ENCODE results near the gene GORASP1. TPM values are rescaled to one million over a fixed set of nuclear protein-coding genes. Genes with fewer than 3 reads are reported as not detected.

GORASP1 gene
- total RNA-seq, 5 donors from 2014 or later (not counting 1 experiment from before 2014, with no cell fraction given) = 26.7 to 55.5 (median 41.5) TPM

- ChIA-PET POLR2A (interaction anchor here in 1 of 2 donors (0.7 to 1.2 kb wide), 3 partner anchors 15 to 104 kb away, joined by 3 read pairs; no protein-coding TSS in a partner anchor), CTCF (interaction anchor here (0.9 to 1.8 kb wide), 3 partner anchors 58 to 158 kb away, joined by 3 to 5 read pairs (median 5); partner anchors contain the start of gene XIRP1 (in 1 of the 2))
- peaks cover 0 to 15% (median 5%) of the 10 kb centered on the region in 3 donors for H3K4me1 Mint-ChIP-seq
- peaks cover 0 to 3% of the 10 kb centered on the region in 2 donors for H3K36me3 ChIP-seq (ENCODE audit: control insufficient read depth in 2 of 2, extremely low read depth in 1 of 2, insufficient read depth in 1 of 2, low read length in 1 of 2)
- peak overlapping the region; percentile 15 to 53 for H3K27ac Mint-ChIP-seq
- no peaks in the 10 kb centered on the region for H3K9me3 ChIP-seq
- no peaks in the 10 kb centered on the region for H3K27me3 Mint-ChIP-seq
- no peak for ATAC-seq (replicated peaks in 1 of 4)
- H3K4me1 ChIP-seq (ENCODE audit: control insufficient read depth in 1 of 2, extremely low read depth in 1 of 2, insufficient read depth in 2 of 2, low read length in 2 of 2) = peaks cover 0 to under 1% of the 10 kb centered on the region in 2 experiments
- H3K9me3 Mint-ChIP-seq = no peaks in the 10 kb centered on the region
- no peak overlapping the region for H3K27ac ChIP-seq (ENCODE audit: low read length)
- H3K4me3 Mint-ChIP-seq = no peak overlapping the region
- WGBS (ENCODE audit: insufficient coverage) = 57% methylated on average over 5 of the region's 6 CpGs
- no peak for DNase-seq
- no peak overlapping the region for H3K4me3 ChIP-seq (ENCODE audit: control insufficient read depth in 1 of 2, extremely low read depth in 1 of 2, low read length in 1 of 2)
- H3K27me3 ChIP-seq (replicated peaks in 1 of 2; ENCODE audit: control insufficient read depth in 2 of 2, extremely low read depth in 1 of 2, insufficient read depth in 2 of 2, low read length in 1 of 2) = no peaks in the 10 kb centered on the region
- H3K36me3 Mint-ChIP-seq = peaks cover 13% of the 10 kb centered on the region
These were observed 26.4 kb upstream of the GORASP1 start for GRCh38 chr3:39133822-39134221.

- no peak overlapping the region for H3K4me3 Mint-ChIP-seq
- Histone ChIP-seq H3K36me3 (ENCODE audit: control insufficient read depth in 2 of 2, extremely low read depth in 1 of 2, insufficient read depth in 1 of 2, low read length in 1 of 2) (no peaks in the 10 kb centered on the region), H3K9me3 (no peaks in the 10 kb centered on the region), H3K27ac (ENCODE audit: low read length) (no peak overlapping the region), H3K4me1 (ENCODE audit: control insufficient read depth in 1 of 2, extremely low read depth in 1 of 2, insufficient read depth in 2 of 2, low read length in 2 of 2) (peaks cover 3 to 8% of the 10 kb centered on the region in 2 experiments), H3K27me3 (replicated peaks in 1 of 2; ENCODE audit: control insufficient read depth in 2 of 2, extremely low read depth in 1 of 2, insufficient read depth in 2 of 2, low read length in 1 of 2) (no peaks in the 10 kb centered on the region), H3K4me3 (ENCODE audit: control insufficient read depth in 1 of 2, extremely low read depth in 1 of 2, low read length in 1 of 2) (no peak overlapping the region)
- H3K9me3 Mint-ChIP-seq = no peaks in the 10 kb centered on the region
- H3K27ac Mint-ChIP-seq = no peak overlapping the region
- H3K27me3 Mint-ChIP-seq = no peaks in the 10 kb centered on the region
- DNase-seq (no peak), ATAC-seq (replicated peaks in 1 of 4) (no peak)
- H3K4me1 Mint-ChIP-seq = peaks cover 6 to 19% (median 9%) of the 10 kb centered on the region in 3 donors
- ChIA-PET POLR2A (interaction anchor here in 1 of 2 donors (1.1 to 1.2 kb wide), 2 partner anchors 16 to 18 kb away, joined by 3 read pairs; no protein-coding TSS in a partner anchor), CTCF (interaction anchor here (1.0 to 1.8 kb wide), 3 partner anchors 155 to 158 kb away, joined by 3 to 5 read pairs (median 4); no protein-coding TSS in a partner anchor)
- H3K36me3 Mint-ChIP-seq = peaks cover 11% of the 10 kb centered on the region
- WGBS (ENCODE audit: insufficient coverage) = 100% methylated on average over 1 of the region's 1 CpG
These were observed 25.7 kb upstream of the GORASP1 start for GRCh38 chr3:39133093-39133490.

- peaks cover 7% of the 10 kb centered on the region for H3K36me3 Mint-ChIP-seq
- H3K4me3 ChIP-seq (ENCODE audit: control insufficient read depth in 1 of 2, extremely low read depth in 1 of 2, low read length in 1 of 2) = no peak overlapping the region
- ChIA-PET POLR2A (interaction anchor here in 1 of 2 donors (0.6 to 1.2 kb wide), 3 partner anchors 10 to 19 kb away, joined by 3 read pairs; no protein-coding TSS in a partner anchor), CTCF (interaction anchor here in 1 of 2 donors (0.5 to 1.8 kb wide), 3 partner anchors 24 to 159 kb away, joined by 3 to 5 read pairs (median 4); no protein-coding TSS in a partner anchor)
- H3K4me1 Mint-ChIP-seq = peaks cover 13 to 21% (median 16%) of the 10 kb centered on the region in 3 donors
- no peak overlapping the region for H3K4me3 Mint-ChIP-seq
- no peak for DNase-seq
- H3K27ac ChIP-seq (ENCODE audit: low read length) = no peak overlapping the region
- H3K27me3 Mint-ChIP-seq = no peaks in the 10 kb centered on the region
- ATAC-seq (replicated peaks in 1 of 4) = no peak
- H3K27me3 ChIP-seq (replicated peaks in 1 of 2; ENCODE audit: control insufficient read depth in 2 of 2, extremely low read depth in 1 of 2, insufficient read depth in 2 of 2, low read length in 1 of 2) = no peaks in the 10 kb centered on the region
- whole genome bisulfite sequencing (ENCODE audit: insufficient coverage) = 90% methylated on average over 3 of the region's 11 CpGs
- H3K36me3 ChIP-seq (ENCODE audit: control insufficient read depth in 2 of 2, extremely low read depth in 1 of 2, insufficient read depth in 1 of 2, low read length in 1 of 2) = no peaks in the 10 kb centered on the region
- no peaks in the 10 kb centered on the region for H3K9me3 ChIP-seq
- peak overlapping the region in 1 of 2 donors; percentile 22 for H3K27ac Mint-ChIP-seq
- H3K4me1 ChIP-seq (ENCODE audit: control insufficient read depth in 1 of 2, extremely low read depth in 1 of 2, insufficient read depth in 2 of 2, low read length in 2 of 2) = peaks cover 9 to 15% of the 10 kb centered on the region in 2 experiments
- H3K9me3 Mint-ChIP-seq = no peaks in the 10 kb centered on the region
These were observed 25.0 kb upstream of the GORASP1 start for GRCh38 chr3:39132096-39133092.

GRCh38 chr3:39130693-39131265 lies 23.4 kb upstream of the GORASP1 start:
- DNase-seq (no peak), ATAC-seq (replicated peaks in 1 of 4) (no peak)
- POLR2A ChIA-PET = no interaction called here
- no peak overlapping the region for H3K4me3 ChIP-seq (ENCODE audit: control insufficient read depth in 1 of 2, extremely low read depth in 1 of 2, low read length in 1 of 2)
- CTCF ChIA-PET = interaction anchor here (0.6 to 1.2 kb wide), 4 partner anchors 43 to 736 kb away, joined by 3 to 5 read pairs (median 3); no protein-coding TSS in a partner anchor
- H3K4me3 Mint-ChIP-seq = no peak overlapping the region
- no peaks in the 10 kb centered on the region for H3K9me3 ChIP-seq
- peaks cover 24 to 27% (median 25%) of the 10 kb centered on the region in 3 donors for H3K4me1 Mint-ChIP-seq
- H3K36me3 ChIP-seq (ENCODE audit: control insufficient read depth in 2 of 2, extremely low read depth in 1 of 2, insufficient read depth in 1 of 2, low read length in 1 of 2) = no peaks in the 10 kb centered on the region
- no peak overlapping the region for H3K27ac ChIP-seq (ENCODE audit: low read length)
- H3K27me3 Mint-ChIP-seq = no peaks in the 10 kb centered on the region
- no peak overlapping the region for H3K27ac Mint-ChIP-seq
- no peaks in the 10 kb centered on the region for H3K27me3 ChIP-seq (replicated peaks in 1 of 2; ENCODE audit: control insufficient read depth in 2 of 2, extremely low read depth in 1 of 2, insufficient read depth in 2 of 2, low read length in 1 of 2)
- peaks cover 4% of the 10 kb centered on the region for H3K36me3 Mint-ChIP-seq
- no peaks in the 10 kb centered on the region for H3K9me3 Mint-ChIP-seq
- WGBS (ENCODE audit: insufficient coverage) = 100% methylated on average over 2 of the region's 3 CpGs
- peaks cover 10 to 21% of the 10 kb centered on the region in 2 experiments for H3K4me1 ChIP-seq (ENCODE audit: control insufficient read depth in 1 of 2, extremely low read depth in 1 of 2, insufficient read depth in 2 of 2, low read length in 2 of 2)

- Mint-ChIP-seq H3K4me1 (peaks cover 24 to 27% (median 25%) of the 10 kb centered on the region in 3 donors), H3K36me3 (peaks cover 4% of the 10 kb centered on the region), H3K27me3 (no peaks in the 10 kb centered on the region), H3K4me3 (no peak overlapping the region), H3K9me3 (no peaks in the 10 kb centered on the region), H3K27ac (no peak overlapping the region)
- H3K27me3 ChIP-seq (replicated peaks in 1 of 2; ENCODE audit: control insufficient read depth in 2 of 2, extremely low read depth in 1 of 2, insufficient read depth in 2 of 2, low read length in 1 of 2) = no peaks in the 10 kb centered on the region
- no peak overlapping the region for H3K27ac ChIP-seq (ENCODE audit: low read length)
- 96% methylated on average over 4 of the region's 6 CpGs for WGBS (ENCODE audit: insufficient coverage)
- ChIA-PET POLR2A (no interaction called here), CTCF (interaction anchor here (0.5 to 0.6 kb wide), 2 partner anchors 10 to 737 kb away, joined by 3 read pairs; no protein-coding TSS in a partner anchor)
- no peaks in the 10 kb centered on the region for H3K36me3 ChIP-seq (ENCODE audit: control insufficient read depth in 2 of 2, extremely low read depth in 1 of 2, insufficient read depth in 1 of 2, low read length in 1 of 2)
- H3K4me1 ChIP-seq (ENCODE audit: control insufficient read depth in 1 of 2, extremely low read depth in 1 of 2, insufficient read depth in 2 of 2, low read length in 2 of 2) = peaks cover 10 to 21% of the 10 kb centered on the region in 2 experiments
- no peak for ATAC-seq (replicated peaks in 1 of 4)
- H3K4me3 ChIP-seq (ENCODE audit: control insufficient read depth in 1 of 2, extremely low read depth in 1 of 2, low read length in 1 of 2) = no peak overlapping the region
- H3K9me3 ChIP-seq = no peaks in the 10 kb centered on the region
- no peak for DNase-seq
These were observed 22.6 kb upstream of the GORASP1 start for GRCh38 chr3:39130026-39130425.

GRCh38 chr3:39128951-39129350 lies 21.5 kb upstream of the GORASP1 start:
- Mint-ChIP-seq H3K36me3 (peaks cover 4% of the 10 kb centered on the region), H3K4me1 (peaks cover 24 to 27% (median 25%) of the 10 kb centered on the region in 3 donors), H3K4me3 (no peak overlapping the region), H3K9me3 (no peaks in the 10 kb centered on the region), H3K27ac (no peak overlapping the region), H3K27me3 (no peaks in the 10 kb centered on the region)
- no peak for DNase-seq
- ChIA-PET POLR2A (no interaction called here), CTCF (interaction anchor here (1.1 to 4.3 kb wide), 3 partner anchors 67 to 162 kb away, joined by 3 to 36 read pairs (median 4); no protein-coding TSS in a partner anchor)
- H3K4me3 ChIP-seq (ENCODE audit: control insufficient read depth in 1 of 2, extremely low read depth in 1 of 2, low read length in 1 of 2) = no peak overlapping the region
- no peaks in the 10 kb centered on the region for H3K27me3 ChIP-seq (replicated peaks in 1 of 2; ENCODE audit: control insufficient read depth in 2 of 2, extremely low read depth in 1 of 2, insufficient read depth in 2 of 2, low read length in 1 of 2)
- no peak for ATAC-seq (replicated peaks in 1 of 4)
- WGBS (ENCODE audit: insufficient coverage) = 89% methylated on average over 5 of the region's 7 CpGs
- H3K36me3 ChIP-seq (ENCODE audit: control insufficient read depth in 2 of 2, extremely low read depth in 1 of 2, insufficient read depth in 1 of 2, low read length in 1 of 2) = no peaks in the 10 kb centered on the region
- H3K27ac ChIP-seq (ENCODE audit: low read length) = no peak overlapping the region
- H3K4me1 ChIP-seq (ENCODE audit: control insufficient read depth in 1 of 2, extremely low read depth in 1 of 2, insufficient read depth in 2 of 2, low read length in 2 of 2) = peaks cover 10 to 21% of the 10 kb centered on the region in 2 experiments
- H3K9me3 ChIP-seq = no peaks in the 10 kb centered on the region
